ENCODE results near the gene ETV3. TPM values are rescaled to one million over a fixed set of nuclear protein-coding genes. Genes with fewer than 3 reads are reported as not detected.

ETV3 gene
- total RNA-seq, 1 donor from 2014 or later: 19.5 TPM

- Histone ChIP-seq H3K4me1 (peaks cover 12% of the 10 kb centered on the region), H3K27me3 (no peaks in the 10 kb centered on the region), H3K4me3 (no peak overlapping the region), H3K27ac (no peak overlapping the region), H4K20me1 (ENCODE audit: low read depth) (no peaks in the 10 kb centered on the region), H3K79me2 (ENCODE audit: low read depth) (no peaks in the 10 kb centered on the region), H3F3A (ENCODE audit: low read depth) (peaks cover 14% of the 10 kb centered on the region), H3K36me3 (no peaks in the 10 kb centered on the region), H2AFZ (replicated peaks) (no peak overlapping the region), H3K9me3 (ENCODE audit: low read depth) (no peaks in the 10 kb centered on the region), H3K4me2 (no peak overlapping the region), H3K9ac (no peak overlapping the region)
- Mint-ChIP-seq H3K36me3 (no peaks in the 10 kb centered on the region), H3K27ac (no peak overlapping the region), H3K9me3 (no peaks in the 10 kb centered on the region), H3K27me3 (ENCODE audit: insufficient read depth, low read depth) (peaks cover 4% of the 10 kb centered on the region), H3K4me3 (no peak overlapping the region), H3K4me1 (peaks cover 7% of the 10 kb centered on the region)
- TF ChIP-seq EZH2 (IDR thresholded peaks at IDR 0.05): no peak
- TF ChIP-seq EZH2phosphoT487 (IDR thresholded peaks at IDR 0.05): no peak
- TF ChIP-seq, protein P1, sequence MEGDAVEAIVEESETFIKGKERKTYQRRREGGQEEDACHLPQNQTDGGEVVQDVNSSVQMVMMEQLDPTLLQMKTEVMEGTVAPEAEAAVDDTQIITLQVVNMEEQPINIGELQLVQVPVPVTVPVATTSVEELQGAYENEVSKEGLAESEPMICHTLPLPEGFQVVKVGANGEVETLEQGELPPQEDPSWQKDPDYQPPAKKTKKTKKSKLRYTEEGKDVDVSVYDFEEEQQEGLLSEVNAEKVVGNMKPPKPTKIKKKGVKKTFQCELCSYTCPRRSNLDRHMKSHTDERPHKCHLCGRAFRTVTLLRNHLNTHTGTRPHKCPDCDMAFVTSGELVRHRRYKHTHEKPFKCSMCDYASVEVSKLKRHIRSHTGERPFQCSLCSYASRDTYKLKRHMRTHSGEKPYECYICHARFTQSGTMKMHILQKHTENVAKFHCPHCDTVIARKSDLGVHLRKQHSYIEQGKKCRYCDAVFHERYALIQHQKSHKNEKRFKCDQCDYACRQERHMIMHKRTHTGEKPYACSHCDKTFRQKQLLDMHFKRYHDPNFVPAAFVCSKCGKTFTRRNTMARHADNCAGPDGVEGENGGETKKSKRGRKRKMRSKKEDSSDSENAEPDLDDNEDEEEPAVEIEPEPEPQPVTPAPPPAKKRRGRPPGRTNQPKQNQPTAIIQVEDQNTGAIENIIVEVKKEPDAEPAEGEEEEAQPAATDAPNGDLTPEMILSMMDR (IDR thresholded peaks at IDR 0.05): no peak
- DNase-seq (ENCODE audit: low spot score): no peak
Measured at GRCh38 chr1:157077394-157077793, 60.8 kb downstream of the ETV3 start.

DNA sequence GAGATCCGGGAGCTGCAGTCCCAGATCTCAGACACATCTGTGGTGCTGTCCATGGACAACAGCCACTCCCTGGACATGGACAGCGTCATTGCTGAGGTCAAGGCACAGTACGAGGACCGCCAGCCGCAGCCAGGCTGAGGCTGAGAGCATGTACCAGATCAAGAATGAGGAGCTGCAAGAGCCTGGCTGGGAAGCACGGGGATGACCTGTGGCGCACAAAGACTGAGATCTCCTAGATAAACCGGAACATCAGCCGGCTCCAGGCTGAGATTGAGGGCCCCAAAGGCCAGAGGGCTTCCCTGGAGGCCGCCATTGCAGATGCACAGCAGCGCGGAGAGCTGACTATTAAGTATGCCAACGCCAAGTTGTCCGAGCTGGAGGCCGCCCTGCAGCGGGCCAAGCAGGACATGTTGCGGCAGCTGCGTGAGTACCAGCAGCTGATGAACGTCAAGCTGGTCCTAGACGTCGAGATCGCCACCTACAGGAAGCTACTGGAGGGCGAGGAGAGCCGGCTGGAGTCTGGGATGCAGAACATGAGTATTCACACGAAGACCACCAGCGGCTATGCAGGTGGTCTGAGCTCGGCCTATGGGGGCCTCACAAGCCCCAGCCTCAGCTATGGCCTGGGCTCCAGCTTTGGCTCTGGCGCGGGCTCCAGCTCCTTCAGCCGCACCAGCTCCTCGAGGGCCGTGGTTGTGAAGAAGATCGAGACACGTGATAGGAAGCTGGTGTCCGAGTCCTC lies 64.1 kb downstream of the ETV3 start:
- peak; percentile 81 for DNase-seq (ENCODE audit: low spot score)
- TF ChIP-seq EZH2phosphoT487 (IDR thresholded peaks at IDR 0.05) (no peak), EZH2 (IDR thresholded peaks at IDR 0.05) (no peak)
- TF ChIP-seq, protein P1 (IDR thresholded peaks at IDR 0.05): peak; percentile 68
- peaks cover 4% of the 10 kb centered on the region for H3K4me1 ChIP-seq
- Mint-ChIP-seq H3K27ac (no peak overlapping the region), H3K4me1 (peaks cover 5% of the 10 kb centered on the region), H3K4me3 (peak overlapping the region; percentile 17), H3K27me3 (ENCODE audit: insufficient read depth, low read depth) (peaks cover 4% of the 10 kb centered on the region), H3K36me3 (no peaks in the 10 kb centered on the region), H3K9me3 (no peaks in the 10 kb centered on the region)
- no peak overlapping the region for H3K9ac ChIP-seq
- H2AFZ ChIP-seq (replicated peaks): peak overlapping the region; percentile 86
- H3K27ac ChIP-seq: no peak overlapping the region
- H3K4me2 ChIP-seq: no peak overlapping the region
- H4K20me1 ChIP-seq (ENCODE audit: low read depth): no peaks in the 10 kb centered on the region
- H3F3A ChIP-seq (ENCODE audit: low read depth): peaks cover 21% of the 10 kb centered on the region
- peaks cover 20% of the 10 kb centered on the region for H3K27me3 ChIP-seq
- no peaks in the 10 kb centered on the region for H3K36me3 ChIP-seq
- no peak overlapping the region for H3K4me3 ChIP-seq
- H3K79me2 ChIP-seq (ENCODE audit: low read depth): no peaks in the 10 kb centered on the region
- H3K9me3 ChIP-seq (ENCODE audit: low read depth): no peaks in the 10 kb centered on the region

Other genes with a start within 250 kb of the ETV3 start
- gene PEAR1, start 244.7 kb downstream of the ETV3 start, total RNA-seq (ENCODE audit: low replicate concordance): 0.06 TPM in 1 of 2 replicates, not detected in the other
- gene LRRC71, start 217.8 kb downstream of the ETV3 start, total RNA-seq (ENCODE audit: low replicate concordance): not detected in 2 replicates
- 31.9 and 33.8 TPM in 2 replicates for gene ARHGEF11, start 92.7 kb downstream of the ETV3 start, total RNA-seq (ENCODE audit: low replicate concordance)
- 0.25 TPM in 1 of 2 replicates, not detected in the other for gene ETV3L, start 38.6 kb downstream of the ETV3 start, total RNA-seq (ENCODE audit: low replicate concordance)